H9 (cell line): ENCODE measurements around the gene FETUB. TPM values are rescaled to one million over a fixed set of nuclear protein-coding genes. Genes with fewer than 3 reads are reported as not detected.

Experiments
- DNase-seq: peaks from one replicate; pipeline ENCODE4 v3.0.0-alpha.2; 2017
- H2AFZ ChIP-seq: one replicate; pipeline ENCODE4 v1.6.1; 2013; ENCODE audit warnings: mild to moderate bottlenecking, low read length, control low read depth, moderate library complexity
- H2AK5ac ChIP-seq: 2 replicates; pipeline ENCODE4 v1.6.1; 2013; ENCODE audit warnings: low read length, control low read depth, mixed read lengths; ENCODE audit not compliant: insufficient read length
- H2BK120ac ChIP-seq: one replicate; pipeline ENCODE4 v1.6.1; 2013; ENCODE audit warnings: low read depth, mild to moderate bottlenecking, low read length, control low read depth, inconsistent platforms; ENCODE audit not compliant: poor library complexity, severe bottlenecking
- H2BK12ac ChIP-seq: 2 replicates; pipeline ENCODE4 v1.6.1; 2013; ENCODE audit warnings: low read length, control low read depth, mixed read lengths, low read depth; ENCODE audit not compliant: insufficient read length
- H2BK15ac ChIP-seq: 2 replicates; pipeline ENCODE4 v1.6.1; 2013; ENCODE audit warnings: low read depth, low read length, control low read depth
- H2BK20ac ChIP-seq: one replicate; pipeline ENCODE4 v1.6.1; 2013; ENCODE audit warnings: low read depth, mild to moderate bottlenecking, low read length, control low read depth, inconsistent platforms; ENCODE audit not compliant: poor library complexity, severe bottlenecking
- H2BK5ac ChIP-seq: 2 replicates; pipeline ENCODE4 v1.6.1; 2013; ENCODE audit warnings: low read length, control low read depth, mixed read lengths; ENCODE audit not compliant: insufficient read length
- H3K14ac ChIP-seq: 2 replicates; pipeline ENCODE4 v1.6.1; 2013; ENCODE audit warnings: low read length, control low read depth; ENCODE audit not compliant: insufficient read depth
- H3K18ac ChIP-seq: 2 replicates; pipeline ENCODE4 v1.6.1; 2013; ENCODE audit warnings: low read depth, mild to moderate bottlenecking, mixed read lengths, low read length, control low read depth; ENCODE audit not compliant: insufficient read length
- H3K23ac ChIP-seq: 2 replicates; pipeline ENCODE4 v1.6.1; 2013; ENCODE audit warnings: low read length, control low read depth, mixed read lengths, low read depth; ENCODE audit not compliant: insufficient read length
- H3K23me2 ChIP-seq: 2 replicates; pipeline ENCODE4 v1.6.1; 2013; ENCODE audit warnings: low read depth, mild to moderate bottlenecking, mixed read lengths, low read length, control low read depth; ENCODE audit not compliant: insufficient read length, poor library complexity, severe bottlenecking
- H3K27ac ChIP-seq: 2 replicates; pipeline ENCODE4 v1.5.1; 2013; ENCODE audit warnings: low read length, control low read depth, mixed read lengths, low read depth; ENCODE audit not compliant: insufficient read length
- H3K27me3 ChIP-seq: 2 replicates; pipeline ENCODE4 v1.6.1; 2013; ENCODE audit warnings: low read length, control low read depth, inconsistent platforms; ENCODE audit not compliant: insufficient read depth
- H3K4ac ChIP-seq: 2 replicates; pipeline ENCODE4 v1.6.1; 2013; ENCODE audit warnings: low read depth, mild to moderate bottlenecking, control low read depth, inconsistent platforms, low read length, moderate library complexity
- H3K4me1 ChIP-seq: 2 replicates; pipeline ENCODE4 v1.6.1; 2013; ENCODE audit warnings: low read length, control low read depth, inconsistent platforms; ENCODE audit not compliant: insufficient read depth
- H3K4me2 ChIP-seq: 2 replicates; pipeline ENCODE4 v1.6.1; 2013; ENCODE audit warnings: low read length, control low read depth, mixed read lengths; ENCODE audit not compliant: insufficient read length, insufficient read depth
- H3K56ac ChIP-seq: 2 replicates; pipeline ENCODE4 v1.6.1; 2013; ENCODE audit warnings: low read depth, mild to moderate bottlenecking, mixed read lengths, low read length, control low read depth; ENCODE audit not compliant: insufficient read length
- H3K79me1 ChIP-seq: 2 replicates; pipeline ENCODE4 v1.6.1; 2013; ENCODE audit warnings: low read depth, mild to moderate bottlenecking, moderate library complexity, low read length, control low read depth, inconsistent platforms; ENCODE audit not compliant: insufficient read depth, poor library complexity, severe bottlenecking
- H3K79me2 ChIP-seq: 2 replicates; pipeline ENCODE4 v1.6.1; 2013; ENCODE audit warnings: low read length, control low read depth, inconsistent platforms; ENCODE audit not compliant: insufficient read depth
- H3K9ac ChIP-seq: 2 replicates; pipeline ENCODE4 v1.6.1; 2013; ENCODE audit warnings: low read length, control low read depth, mixed read lengths; ENCODE audit not compliant: insufficient read length; ENCODE audit errors: extremely low read depth
- H3K9me3 ChIP-seq: one replicate; pipeline ENCODE4 v1.6.1; 2013; ENCODE audit warnings: low read depth, low read length, inconsistent platforms; ENCODE audit not compliant: control insufficient read depth
- H3T11ph ChIP-seq: one replicate; pipeline ENCODE4 v1.6.1; 2013; ENCODE audit warnings: mild to moderate bottlenecking, low read length, control low read depth, inconsistent platforms
- H4K20me1 ChIP-seq: one replicate; pipeline ENCODE4 v1.6.1; 2013; ENCODE audit not compliant: control insufficient read depth, insufficient read length, insufficient read depth
- H4K5ac ChIP-seq: 2 replicates; pipeline ENCODE4 v1.6.1; 2013; ENCODE audit warnings: low read depth, mild to moderate bottlenecking, mixed read lengths, low read length, control low read depth; ENCODE audit not compliant: insufficient read length
- H4K8ac ChIP-seq: replicated peaks from 2 replicates; pipeline ENCODE4 v1.6.1; 2013; ENCODE audit warnings: low read length, control low read depth, mixed read lengths, low read depth; ENCODE audit not compliant: insufficient read length
- H4K91ac ChIP-seq: 2 replicates; pipeline ENCODE4 v1.6.1; 2013; ENCODE audit warnings: low read depth, mild to moderate bottlenecking, moderate library complexity, mixed read lengths, low read length, control low read depth; ENCODE audit not compliant: insufficient read length
- H3K27ac Mint-ChIP-seq, 3 experiments: 2 replicates in 2 of 3; 3 replicates in 1 of 3; pipeline ENCODE4 v1.8.0; 2020 to 2021; ENCODE audit warnings: mixed read lengths in 3 of 3, mild to moderate bottlenecking in 1 of 3, moderate library complexity in 1 of 3
- H3K27me3 Mint-ChIP-seq: 2 replicates; pipeline ENCODE4 v1.8.0; 2021; ENCODE audit warnings: low read depth, mild to moderate bottlenecking, moderate library complexity, mixed read lengths
- H3K36me3 Mint-ChIP-seq, 3 experiments: 2 replicates in 2 of 3; 3 replicates in 1 of 3; pipeline ENCODE4 v1.8.0; 2020 to 2021; ENCODE audit warnings: low read depth in 3 of 3, mixed read lengths in 3 of 3; ENCODE audit not compliant: insufficient read depth in 1 of 3
- H3K4me1 Mint-ChIP-seq, 2 experiments: 2 replicates each; pipeline ENCODE4 v1.8.0; 2020; ENCODE audit warnings: mixed read lengths in 2 of 2
- H3K4me3 Mint-ChIP-seq, 2 experiments: 2 replicates in 1 of 2; 3 replicates in 1 of 2; pipeline ENCODE4 v1.8.0; 2020 to 2021; ENCODE audit warnings: mild to moderate bottlenecking in 2 of 2, mixed read lengths in 2 of 2, moderate library complexity in 1 of 2
- H3K9me3 Mint-ChIP-seq, 2 experiments: 2 replicates in 1 of 2; 3 replicates in 1 of 2; pipeline ENCODE4 v1.8.0; 2020; ENCODE audit warnings: mild to moderate bottlenecking in 2 of 2, mixed read lengths in 2 of 2, moderate library complexity in 1 of 2
- CTCF ChIP-seq: fragments of 200-600 bp; sonication (generic); conservative IDR thresholded peaks from 3 replicates; pipeline ENCODE4 v1.8.0; 2021; ENCODE audit warnings: antibody characterized with exemption, mild to moderate bottlenecking
- WGBS: extraction: QIAGEN DNeasy Blood & Tissue Kit; methylation state at CpG from one replicate; pipeline ENCODE4 v1.1.7; 2013; ENCODE audit warnings: missing lambda C conversion rate, low lambda C conversion rate, mixed read lengths; ENCODE audit not compliant: insufficient read length; ENCODE audit errors: extremely low coverage; 5-methylcytosine and 5-hydroxymethylcytosine counted together
- total RNA-seq: library from RNA; stranded (reverse); gene quantifications from 2 replicates; pipeline ENCODE4 v1.2.1, GENCODE V29; 2021

Gene FETUB
- total RNA-seq, 1 experiment from 2014 or later, result not detected

- no peaks in the 10 kb centered on the region for H3K23me2 ChIP-seq
- WGBS, result no CpG with 5 or more reads among the region's 3 CpGs
- DNase-seq, result no peak
- peaks cover 4% of the 10 kb centered on the region; the same call in 1 of the 2 replicates for H3K27me3 Mint-ChIP-seq
- no peak overlapping the region for H2BK15ac ChIP-seq
- H2BK20ac ChIP-seq, result no peak overlapping the region
- H4K91ac ChIP-seq, result no peak overlapping the region
- H3K27ac Mint-ChIP-seq, result no peak overlapping the region
- no peaks in the 10 kb centered on the region for H3K27me3 ChIP-seq
- no peak overlapping the region for H2BK120ac ChIP-seq
- no peak overlapping the region for H3K4me3 Mint-ChIP-seq
- H3K4ac ChIP-seq, result no peak overlapping the region
- H4K20me1 ChIP-seq, result no peaks in the 10 kb centered on the region
- H3K23ac ChIP-seq, result no peak overlapping the region
- H2BK12ac ChIP-seq, result no peak overlapping the region
- H4K8ac ChIP-seq, result no peak overlapping the region
- no peak overlapping the region for H2AK5ac ChIP-seq
- no peak overlapping the region for H3K27ac ChIP-seq
- H3K9me3 ChIP-seq, result no peaks in the 10 kb centered on the region
- H4K5ac ChIP-seq, result no peak overlapping the region
- no peaks in the 10 kb centered on the region for H3K79me1 ChIP-seq
- peaks cover 0 to 3% of the 10 kb centered on the region in 2 experiments; a peak in 1 of 5 replicates for H3K9me3 Mint-ChIP-seq
- H3K4me2 ChIP-seq, result no peak overlapping the region
- no peak overlapping the region for H2AFZ ChIP-seq
- no peak overlapping the region for H3K56ac ChIP-seq
- no peak overlapping the region for H3T11ph ChIP-seq
- H2BK5ac ChIP-seq, result no peak overlapping the region
- H3K4me1 Mint-ChIP-seq, result peaks cover 6% of the 10 kb centered on the region in 2 experiments
- H3K36me3 Mint-ChIP-seq, result no peaks in the 10 kb centered on the region
- H3K4me1 ChIP-seq, result no peaks in the 10 kb centered on the region
- H3K18ac ChIP-seq, result no peak overlapping the region
- H3K79me2 ChIP-seq, result no peaks in the 10 kb centered on the region
- no peak overlapping the region for H3K9ac ChIP-seq
- no peak for TF ChIP-seq CTCF
- no peak overlapping the region for H3K14ac ChIP-seq
Observed at GRCh38 chr3:186600896-186601295, 39.3 kb upstream of the FETUB start.
